AG04450 (cell line): ENCODE data around the gene DAD1. TPM values are rescaled to one million over a fixed set of nuclear protein-coding genes. Genes with fewer than 3 reads are reported as not detected.

Experiments
- CTCF ChIA-PET: fragments of 300-600, 350-600 bp; formaldehyde crosslinking; extraction: SDS; loops from one replicate; lab custom pipeline; 2022; ENCODE audit warnings: antibody characterized with exemption, inconsistent platforms; lab: Charles Lee
- POLR2A ChIA-PET: fragments of 350-600 bp; formaldehyde crosslinking; extraction: SDS; loops from one replicate; lab custom pipeline; 2021; ENCODE audit warnings: antibody characterized with exemption, inconsistent platforms; lab: Yijun Ruan, JAX
- DNase-seq: peaks from one replicate; pipeline ENCODE4 v3.0.0-alpha.2; 2011; ENCODE audit warnings: low read depth, low spot score
- H3K27ac ChIP-seq: one replicate; pipeline ENCODE4 v1.5.1; 2012; ENCODE audit warnings: low read depth, low read length, control low read depth
- H3K27me3 ChIP-seq: one replicate; pipeline ENCODE4 v1.6.0; 2012; ENCODE audit warnings: low read length; ENCODE audit not compliant: control insufficient read depth, insufficient read depth
- H3K4me3 ChIP-seq: 2 replicates; pipeline ENCODE4 v1.5.1; 2011; ENCODE audit warnings: mild to moderate bottlenecking, low read depth, low read length, control low read depth
- H3K9me3 ChIP-seq: 2 replicates; pipeline ENCODE4 v1.5.1; 2012; ENCODE audit warnings: low read length; ENCODE audit not compliant: control insufficient read depth, insufficient read depth
- polyA plus RNA-seq: library from polyadenylated mRNA; depleted of rRNA; stranded (reverse); fragments of >200 nt; gene quantifications from 2 replicates; pipeline ENCODE4 v1.2.3, GENCODE V29; 2011
- TF ChIP-seq, protein P1 (sequence below): IDR thresholded peaks from 2 replicates; pipeline ENCODE4 v1.5.1; 2011; ENCODE audit warnings: low read depth, low read length, control low read depth, inconsistent platforms

DAD1 gene
- polyA plus RNA-seq, 1 experiment, result 467 TPM

DNA sequence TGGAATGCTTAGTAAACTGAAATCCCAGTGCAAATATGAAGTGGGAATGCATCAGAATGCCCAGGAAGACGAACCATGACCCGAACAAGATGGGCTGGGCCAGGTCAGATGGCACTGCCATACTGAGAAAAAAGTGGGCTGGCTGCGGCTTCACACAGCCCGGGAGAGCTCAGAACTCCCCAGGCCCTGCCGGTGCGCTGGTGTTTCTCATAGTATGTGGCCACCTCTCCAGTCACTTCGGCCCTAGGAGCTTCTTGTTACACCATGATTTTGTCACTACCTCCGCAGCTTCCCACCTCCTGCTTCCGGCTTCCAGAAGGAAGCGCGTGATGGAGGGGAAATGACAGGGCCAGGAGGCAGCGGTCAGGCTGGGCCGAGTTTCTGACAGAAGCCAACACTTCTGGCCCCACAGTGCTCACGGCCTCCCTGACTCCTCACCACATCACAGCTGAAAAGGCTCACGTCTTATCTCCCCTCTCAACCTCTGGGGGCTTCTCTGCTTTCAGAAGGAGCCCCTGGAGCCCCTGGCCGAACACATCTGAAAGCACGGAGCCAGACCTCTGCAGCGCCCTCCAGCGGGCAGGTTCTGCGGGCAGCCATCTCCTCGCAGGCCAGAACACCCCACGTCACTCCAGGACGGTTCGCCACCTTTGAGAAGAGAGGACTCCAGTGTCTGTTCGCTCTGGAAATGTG, 30.7 kb downstream of the DAD1 start:
- CTCF ChIA-PET, result interaction anchor here (0.6 to 1.1 kb wide), 5 partner anchors 10 to 342 kb away, joined by 3 to 6 read pairs (median 4); no protein-coding TSS in a partner anchor
- Histone ChIP-seq H3K9me3 (no peaks in the 10 kb centered on the region; the same call in 1 of the 2 replicates), H3K27ac (no peak overlapping the region), H3K27me3 (no peaks in the 10 kb centered on the region), H3K4me3 (no peak overlapping the region)
- POLR2A ChIA-PET, result no interaction called here
- TF ChIP-seq, protein P1, sequence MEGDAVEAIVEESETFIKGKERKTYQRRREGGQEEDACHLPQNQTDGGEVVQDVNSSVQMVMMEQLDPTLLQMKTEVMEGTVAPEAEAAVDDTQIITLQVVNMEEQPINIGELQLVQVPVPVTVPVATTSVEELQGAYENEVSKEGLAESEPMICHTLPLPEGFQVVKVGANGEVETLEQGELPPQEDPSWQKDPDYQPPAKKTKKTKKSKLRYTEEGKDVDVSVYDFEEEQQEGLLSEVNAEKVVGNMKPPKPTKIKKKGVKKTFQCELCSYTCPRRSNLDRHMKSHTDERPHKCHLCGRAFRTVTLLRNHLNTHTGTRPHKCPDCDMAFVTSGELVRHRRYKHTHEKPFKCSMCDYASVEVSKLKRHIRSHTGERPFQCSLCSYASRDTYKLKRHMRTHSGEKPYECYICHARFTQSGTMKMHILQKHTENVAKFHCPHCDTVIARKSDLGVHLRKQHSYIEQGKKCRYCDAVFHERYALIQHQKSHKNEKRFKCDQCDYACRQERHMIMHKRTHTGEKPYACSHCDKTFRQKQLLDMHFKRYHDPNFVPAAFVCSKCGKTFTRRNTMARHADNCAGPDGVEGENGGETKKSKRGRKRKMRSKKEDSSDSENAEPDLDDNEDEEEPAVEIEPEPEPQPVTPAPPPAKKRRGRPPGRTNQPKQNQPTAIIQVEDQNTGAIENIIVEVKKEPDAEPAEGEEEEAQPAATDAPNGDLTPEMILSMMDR, result peak; percentile 18; the same call in 1 of the 2 replicates
- DNase-seq, result no peak

DNA sequence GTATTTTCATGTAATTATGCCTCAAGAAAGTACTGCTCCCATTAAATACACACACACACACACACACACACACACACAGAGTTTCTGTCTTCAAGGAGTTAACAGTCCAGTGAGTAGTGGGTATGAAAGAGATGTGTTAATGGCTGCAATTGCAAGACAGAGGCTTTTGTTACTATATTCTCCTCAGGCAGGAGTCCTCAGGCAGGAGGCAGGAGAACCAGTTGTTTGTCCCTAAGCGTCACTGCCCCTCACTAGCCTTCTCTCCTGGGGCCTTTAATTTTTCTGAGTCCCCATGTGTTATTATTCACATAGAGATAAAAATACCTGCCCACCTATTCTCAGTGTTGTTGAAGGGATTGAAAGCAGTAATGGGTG, 31.2 kb downstream of the DAD1 start:
- H3K27ac ChIP-seq, result no peak overlapping the region
- CTCF ChIA-PET, result interaction anchor here (0.6 to 1.1 kb wide), 5 partner anchors 10 to 342 kb away, joined by 3 to 6 read pairs (median 4); no protein-coding TSS in a partner anchor
- H3K9me3 ChIP-seq, result no peaks in the 10 kb centered on the region; the same call in 1 of the 2 replicates
- no peak for DNase-seq
- no peaks in the 10 kb centered on the region for H3K27me3 ChIP-seq
- TF ChIP-seq, protein P1, result no peak
- H3K4me3 ChIP-seq, result no peak overlapping the region
- POLR2A ChIA-PET, result no interaction called here

DNA sequence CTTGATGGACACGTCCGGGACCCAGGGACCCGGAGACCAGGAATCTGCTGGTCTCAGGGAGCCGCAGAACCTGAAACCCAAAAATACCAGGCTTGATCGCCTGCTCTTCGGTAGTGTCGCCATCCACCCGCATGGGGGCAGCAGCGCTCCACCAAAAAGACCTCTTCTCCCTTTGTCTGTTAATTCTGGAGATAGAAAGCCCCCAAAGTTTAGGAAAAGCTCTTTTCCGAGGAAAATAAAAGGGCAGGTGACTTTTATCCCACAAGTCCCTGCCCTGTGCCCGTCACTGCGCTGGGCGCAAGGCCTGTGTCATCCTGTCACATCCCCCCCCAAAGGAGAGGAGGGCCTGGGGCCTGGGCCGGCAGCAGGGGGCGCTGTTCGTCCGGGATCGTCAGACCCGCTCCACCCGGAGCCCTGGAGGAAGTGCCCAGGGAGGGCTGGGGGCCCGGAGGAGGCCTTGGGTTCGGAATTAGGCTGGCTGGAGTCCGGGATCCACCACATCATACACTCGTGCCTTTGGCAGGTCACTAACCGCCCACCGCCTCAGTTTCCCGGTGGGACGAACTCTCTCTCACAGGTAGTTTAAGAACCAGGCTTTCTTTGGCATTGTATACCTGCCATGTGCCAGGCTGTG, 31.9 kb downstream of the DAD1 start:
- DNase-seq, result peak; percentile 33
- ChIA-PET POLR2A (interaction anchor here (1.0 to 1.1 kb wide), 3 partner anchors 11 to 425 kb away, joined by 3 to 7 read pairs (median 3); partner anchors contain the start of gene AJUBA), CTCF (interaction anchor here (0.5 to 2.9 kb wide), 149 partner anchors 10 to 746 kb away, joined by 3 to 94 read pairs (median 4); partner anchors contain the start of genes ACIN1, AJUBA, CDH24 and DAD1)
- H3K9me3 ChIP-seq, result no peaks in the 10 kb centered on the region; the same call in 1 of the 2 replicates
- TF ChIP-seq, protein P1, result peak; percentile 92
- peak overlapping the region; percentile 43 for H3K4me3 ChIP-seq
- no peaks in the 10 kb centered on the region for H3K27me3 ChIP-seq
- H3K27ac ChIP-seq, result peak overlapping the region; percentile 57

DNA sequence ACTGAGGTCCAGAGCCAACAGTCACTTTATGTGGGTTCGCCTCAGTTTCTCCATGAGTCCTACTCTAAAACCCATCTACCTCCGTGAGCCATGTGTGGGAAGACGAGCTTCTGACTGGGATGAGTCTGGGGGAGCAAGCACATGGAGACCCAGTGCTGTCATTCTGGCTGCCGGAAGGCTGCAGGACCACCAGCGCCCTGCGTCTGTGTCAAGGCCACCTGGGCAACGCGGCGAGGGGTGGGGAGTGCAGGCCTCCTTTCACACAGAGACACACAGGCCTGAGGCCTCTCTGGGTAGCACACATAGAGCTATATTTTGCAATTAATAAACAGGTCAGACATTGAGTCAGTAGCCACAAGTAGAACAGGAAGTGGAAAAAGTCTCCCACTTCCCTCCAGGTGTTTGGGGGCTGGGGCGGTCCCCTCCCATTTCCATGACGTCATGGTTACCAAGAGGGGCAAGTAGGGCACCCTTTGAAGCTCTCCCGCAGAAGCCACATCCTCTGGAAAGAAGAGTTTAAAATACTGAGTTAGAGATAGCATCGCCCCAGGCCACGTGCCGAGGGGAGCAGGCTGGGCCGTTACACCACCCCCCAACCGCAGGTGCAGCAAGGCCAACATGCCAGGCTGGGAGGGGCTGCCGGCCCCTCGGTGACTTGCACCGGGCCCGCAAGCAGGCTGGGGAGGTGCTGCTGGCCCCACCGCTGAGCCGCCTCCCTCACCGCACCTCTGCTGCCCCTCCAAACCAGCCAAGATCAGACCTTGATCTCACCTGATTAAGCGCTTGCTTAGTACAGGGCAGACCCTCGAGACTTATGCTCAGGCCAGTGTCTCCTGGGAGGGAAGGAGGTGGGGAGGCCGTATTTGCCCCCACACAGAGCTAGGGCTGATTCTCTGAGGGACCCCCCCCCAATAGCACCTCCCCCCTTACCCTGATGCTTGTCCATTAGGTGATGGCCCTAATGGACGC, 32.7 kb downstream of the DAD1 start:
- DNase-seq, result peak; percentile 46
- Histone ChIP-seq H3K9me3 (no peaks in the 10 kb centered on the region; the same call in 1 of the 2 replicates), H3K4me3 (no peak overlapping the region), H3K27me3 (no peaks in the 10 kb centered on the region), H3K27ac (peak overlapping the region; percentile 57)
- TF ChIP-seq, protein P1, result no peak
- ChIA-PET CTCF (interaction anchor here (0.5 to 2.9 kb wide), 150 partner anchors 10 to 746 kb away, joined by 3 to 94 read pairs (median 5); partner anchors contain the start of genes ACIN1, AJUBA, CDH24 and DAD1), POLR2A (interaction anchor here (1.0 to 1.1 kb wide), 3 partner anchors 11 to 426 kb away, joined by 3 to 7 read pairs (median 3); partner anchors contain the start of gene AJUBA)
